HepG2 (cell line): Measurements from ENCODE around the gene IRF6. TPM values are rescaled to one million over a fixed set of nuclear protein-coding genes. Genes with fewer than 3 reads are reported as not detected.

ENCODE experiments used
- ATAC-seq: fragments of 200-7000 bp; cut with Tn5 transposase; 3 replicates; pipeline ENCODE4 v1.9.1; 2020; ENCODE audit warnings: mild to moderate bottlenecking, moderate library complexity
- BruUV-seq: library from RNA; stranded (reverse); fragments of 400-500 nt; replicated peaks from 2 replicates; lab custom pipeline; 2021; lab: Mats Ljungman, UMichigan
- CTCF ChIA-PET: fragments of 300-600 bp; formaldehyde crosslinking; extraction: SDS; loops from one replicate; lab custom pipeline; 2021; ENCODE audit warnings: low total read pairs, inconsistent platforms, low intra/inter-chr PET ratio; lab: Yijun Ruan, JAX
- POLR2A ChIA-PET: fragments of 350-600 bp; sonication (Branson Sonifier 250); formaldehyde crosslinking; loops from one replicate; lab custom pipeline; 2020; ENCODE audit warnings: antibody characterized with exemption, inconsistent platforms; lab: Yijun Ruan, JAX
- DNase-seq: peaks from one replicate; pipeline ENCODE4 v3.0.0-alpha.2; 2015; ENCODE audit warnings: low spot score
- FAIRE-seq: peaks from 3 replicates; lab custom pipeline; 2011; peaks lifted over from hg19 to GRCh38; lab: Jason Lieb, UNC
- H2AFZ ChIP-seq: one replicate; pipeline ENCODE4 v1.6.1; 2011; ENCODE audit warnings: low read length, inconsistent platforms
- H3K27ac ChIP-seq: fragments of 300-600 bp; 3 replicates; pipeline ENCODE4 v1.8.0; 2011; ENCODE audit warnings: mixed run types, mild to moderate bottlenecking, mixed read lengths, low read length, inconsistent platforms; ENCODE audit not compliant: insufficient read depth; ENCODE audit errors: extremely low read length
- H3K27me3 ChIP-seq, 2 experiments: fragments of 200-600 bp in 1 of 2; 2 replicates in 1 of 2; 3 replicates in 1 of 2; pipeline versions ENCODE4 v1.6.0 to v1.8.0; 2011; ENCODE audit warnings: low read length in 2 of 2, mild to moderate bottlenecking in 2 of 2, moderate library complexity in 2 of 2, inconsistent platforms in 1 of 2; ENCODE audit not compliant: insufficient read depth in 2 of 2, control insufficient read depth in 1 of 2
- H3K36me3 ChIP-seq, 2 experiments: fragments of 200-600 bp in 1 of 2; replicated peaks in 1 of 2; 2 replicates in 1 of 2; 3 replicates in 1 of 2; pipeline versions ENCODE4 v1.5.1 to v1.8.0; 2011; ENCODE audit warnings: low read length in 2 of 2, inconsistent platforms in 1 of 2; ENCODE audit not compliant: insufficient read depth in 2 of 2, control insufficient read depth in 1 of 2
- H3K4me1 ChIP-seq: 2 replicates; pipeline ENCODE4 v1.5.1; 2012; ENCODE audit warnings: low read length, inconsistent platforms; ENCODE audit not compliant: insufficient read depth
- H3K4me2 ChIP-seq: 2 replicates; pipeline ENCODE4 v1.6.0; 2011; ENCODE audit warnings: low read depth, low read length, inconsistent platforms
- H3K4me3 ChIP-seq, 3 experiments: fragments of 200-600 bp in 1 of 3; sonication (generic), shearing (Covaris generic) in 1 of 3; replicated peaks in 1 of 3; 2 replicates each; pipeline ENCODE4 v1.5.1; 2011 to 2016; ENCODE audit warnings: low read length in 3 of 3, inconsistent platforms in 2 of 3, low read depth in 2 of 3, mild to moderate bottlenecking in 2 of 3, control low read depth in 1 of 3, mixed read lengths in 1 of 3; ENCODE audit not compliant: insufficient read depth in 1 of 3
- H3K79me2 ChIP-seq: one replicate; pipeline ENCODE4 v1.6.1; 2011; ENCODE audit warnings: low read length, inconsistent platforms; ENCODE audit not compliant: insufficient read depth
- H3K9ac ChIP-seq: 2 replicates; pipeline ENCODE4 v1.6.0; 2011; ENCODE audit warnings: mild to moderate bottlenecking, low read depth, low read length, inconsistent platforms; ENCODE audit not compliant: insufficient read depth
- H3K9me3 ChIP-seq: 2 replicates; pipeline ENCODE4 v1.5.1; 2012; ENCODE audit warnings: mild to moderate bottlenecking, low read length
- H4K20me1 ChIP-seq: 2 replicates; pipeline ENCODE4 v1.6.0; 2011; ENCODE audit warnings: inconsistent platforms, mild to moderate bottlenecking, low read length, moderate library complexity; ENCODE audit not compliant: insufficient read depth
- AGO2 ChIP-seq: fragments of 200-400 bp; formaldehyde crosslinking; optimal IDR thresholded peaks from 2 replicates; pipeline ENCODE3; 2017; ENCODE audit warnings: mild to moderate bottlenecking, low read depth, low read length, moderate library complexity
- ELF3 ChIP-seq: IDR thresholded peaks from 2 replicates; pipeline ENCODE4 v1.6.1; 2016; ENCODE audit warnings: missing genetic modification reagents, missing compliant biosample characterization
- GATAD2A ChIP-seq: IDR thresholded peaks from 2 replicates; pipeline ENCODE4 v1.6.1; 2016
- HMG20A ChIP-seq: IDR thresholded peaks from 2 replicates; pipeline ENCODE4 v1.6.1; 2016; ENCODE audit warnings: borderline replicate concordance
- MEIS2 ChIP-seq: sonication (generic); formaldehyde crosslinking; IDR thresholded peaks from 2 replicates; pipeline ENCODE4 v1.9.0; 2021; ENCODE audit warnings: mild to moderate bottlenecking, missing genetic modification reagents
- NFYB ChIP-seq: sonication (generic); formaldehyde crosslinking; IDR thresholded peaks from 2 replicates; pipeline ENCODE4 v1.4.0; 2020; ENCODE audit warnings: missing genetic modification reagents
- PCBP2 ChIP-seq: fragments of 200-400 bp; formaldehyde crosslinking; optimal IDR thresholded peaks from 2 replicates; pipeline ENCODE3; 2018; ENCODE audit warnings: low read length, low read depth; ENCODE audit not compliant: poor library complexity, severe bottlenecking
- SIN3B ChIP-seq: fragments of 150-350 bp; IDR thresholded peaks from 2 replicates; pipeline ENCODE4 v1.6.1; 2014; ENCODE audit warnings: low read length
- SMARCC2 ChIP-seq: fragments of 450-650 bp; IDR thresholded peaks from 2 replicates; pipeline ENCODE4 v1.6.1; 2017; ENCODE audit warnings: antibody characterized with exemption, mild to moderate bottlenecking
- ZNF225 ChIP-seq: sonication (generic); formaldehyde crosslinking; IDR thresholded peaks from 2 replicates; pipeline ENCODE4 v1.4.0; 2020; ENCODE audit warnings: mild to moderate bottlenecking, missing genetic modification reagents
- ZNF432 ChIP-seq: sonication (generic); formaldehyde crosslinking; IDR thresholded peaks from 2 replicates; pipeline ENCODE4 v1.5.0; 2020; ENCODE audit warnings: missing genetic modification reagents, mild to moderate bottlenecking, borderline replicate concordance
- ZNF674 ChIP-seq: sonication (generic); formaldehyde crosslinking; IDR thresholded peaks from 2 replicates; pipeline ENCODE4 v1.5.0; 2020; ENCODE audit warnings: low read depth, mild to moderate bottlenecking, missing genetic modification reagents
- WGBS: methylation state at CpG from one replicate; pipeline ENCODE4 v1.1.6; 2017; ENCODE audit warnings: low lambda C conversion rate; 5-methylcytosine and 5-hydroxymethylcytosine counted together
- in situ Hi-C: cut with HindIII; loops from 2 replicates; pipeline ENCODE4 v1.10.0; 2017; ENCODE audit warnings: low pct_unique_long_range_greater_than_20kb; ENCODE audit not compliant: extremely low pct_ligation_motif_present
- intact Hi-C: fragments of 100-400 bp; cut with micrococcal nuclease; formaldehyde crosslinking; loops from one replicate; pipeline ENCODE4 v1.10.0; 2022; ENCODE audit not compliant: unreplicated experiment
- polyA plus RNA-seq, 8 experiments: library from polyadenylated mRNA; depleted of rRNA in 3 of 8; stranded (reverse) in 7 of 8; unstranded in 1 of 8; fragments of >200 nt; fragmentation: Illumina TruSeq in 4 of 8; extraction: Trizol in 4 of 8; gene quantifications; 2 replicates each; pipeline versions ENCODE4 v1.2.1 to v1.2.3, GENCODE V29; 2011 to 2016; ENCODE audit warnings: low read depth in 4 of 8, missing spikeins in 1 of 8, mixed read lengths in 1 of 8; ENCODE audit not compliant: insufficient read depth in 1 of 8
- total RNA-seq, 5 experiments: library from RNA; depleted of rRNA; stranded (reverse); fragments of >200 nt; fragmentation: Illumina TruSeq; extraction: Trizol; gene quantifications; 2 replicates each; pipeline ENCODE4 v1.2.3, GENCODE V29; 2016; ENCODE audit warnings: low read depth in 1 of 5
- TF ChIP-seq, protein P1 (sequence below): sonication (generic); formaldehyde crosslinking; IDR thresholded peaks from 2 replicates; pipeline ENCODE4 v1.4.0; 2020; ENCODE audit warnings: missing genetic modification reagents
- TF ChIP-seq, protein P2 (sequence below): sonication (generic); formaldehyde crosslinking; IDR thresholded peaks from 2 replicates; pipeline ENCODE4 v1.5.0; 2020; ENCODE audit warnings: mild to moderate bottlenecking, missing genetic modification reagents
- TF ChIP-seq, protein P3 (sequence below), 2 experiments: fragments of 450-650 bp in 1 of 2; sonication (generic) in 1 of 2; formaldehyde crosslinking; IDR thresholded peaks; 2 replicates each; pipeline versions ENCODE4 v1.5.0 to v1.8.0; 2020 to 2022; ENCODE audit warnings: mild to moderate bottlenecking in 1 of 2, missing genetic modification reagents in 1 of 2
- TF ChIP-seq, protein P4 (sequence below): sonication (generic); formaldehyde crosslinking; IDR thresholded peaks from 2 replicates; pipeline ENCODE4 v1.4.0; 2020; ENCODE audit warnings: low read depth, mild to moderate bottlenecking, missing genetic modification reagents

The IRF6 gene
- total and polyA plus RNA-seq, 2 of the 13 experiments (the other 11 are each of a cell fraction or from before 2014, with no cell fraction given), result 0.02 TPM; not detected in 1

DNA sequence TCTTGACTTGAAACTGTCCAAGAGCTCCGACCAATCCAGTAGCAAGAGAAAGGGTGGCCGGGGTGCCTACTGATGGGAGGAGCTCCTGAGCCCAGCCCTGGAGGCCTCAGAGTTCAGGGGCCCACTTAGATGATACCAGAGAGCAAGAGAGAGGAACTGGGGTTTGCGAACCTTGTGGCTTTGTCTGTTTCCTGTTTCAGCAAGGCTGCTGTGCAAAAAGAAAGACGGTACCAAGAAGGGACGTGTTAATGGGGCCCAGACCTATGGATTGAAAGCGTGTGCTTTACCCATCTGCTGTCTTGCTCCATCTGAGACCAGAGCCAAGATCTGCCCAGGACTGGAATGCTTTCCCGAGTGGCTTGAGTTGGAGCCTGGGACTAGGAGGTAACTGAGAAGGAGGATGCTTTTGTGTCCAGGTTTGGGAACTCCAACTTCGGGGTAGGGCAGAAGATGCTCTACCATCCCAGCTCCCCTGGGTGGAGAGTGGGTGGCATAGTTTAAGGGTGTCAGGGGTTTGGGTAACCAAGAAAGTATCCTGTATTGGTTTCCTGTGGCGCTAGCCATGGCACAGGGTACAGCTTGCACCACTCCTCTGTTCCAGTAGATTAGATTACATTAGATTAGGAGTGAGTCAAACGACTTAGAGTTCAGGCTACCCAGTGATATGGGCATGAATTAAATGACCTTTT, 49.9 kb downstream of the IRF6 start, which contains the start of gene TRAF3IP3:
Gene TRAF3IP3 (plus strand): TSS at position 128 of the 689 bp plus-strand sequence. CDS start 3,987 bp downstream, outside the sequence.
- H3K79me2 ChIP-seq, result no peaks in the 10 kb centered on the region
- H3K4me3 ChIP-seq, result no peak within 1 kb of the TSS
- ChIA-PET POLR2A (no interaction called here), CTCF (no interaction called here)
- H3K4me1 ChIP-seq, result no peaks in the 10 kb centered on the region
- DNase-seq (no peak), FAIRE-seq (no peak), ATAC-seq (no peak)
- H3K27me3 ChIP-seq, result no peaks in the 10 kb centered on the region; a peak in 1 of 5 replicates
- H3K9me3 ChIP-seq, result no peaks in the 10 kb centered on the region
- H3K27ac ChIP-seq, result no peak within 1 kb of the TSS
- TF ChIP-seq, protein P1, sequence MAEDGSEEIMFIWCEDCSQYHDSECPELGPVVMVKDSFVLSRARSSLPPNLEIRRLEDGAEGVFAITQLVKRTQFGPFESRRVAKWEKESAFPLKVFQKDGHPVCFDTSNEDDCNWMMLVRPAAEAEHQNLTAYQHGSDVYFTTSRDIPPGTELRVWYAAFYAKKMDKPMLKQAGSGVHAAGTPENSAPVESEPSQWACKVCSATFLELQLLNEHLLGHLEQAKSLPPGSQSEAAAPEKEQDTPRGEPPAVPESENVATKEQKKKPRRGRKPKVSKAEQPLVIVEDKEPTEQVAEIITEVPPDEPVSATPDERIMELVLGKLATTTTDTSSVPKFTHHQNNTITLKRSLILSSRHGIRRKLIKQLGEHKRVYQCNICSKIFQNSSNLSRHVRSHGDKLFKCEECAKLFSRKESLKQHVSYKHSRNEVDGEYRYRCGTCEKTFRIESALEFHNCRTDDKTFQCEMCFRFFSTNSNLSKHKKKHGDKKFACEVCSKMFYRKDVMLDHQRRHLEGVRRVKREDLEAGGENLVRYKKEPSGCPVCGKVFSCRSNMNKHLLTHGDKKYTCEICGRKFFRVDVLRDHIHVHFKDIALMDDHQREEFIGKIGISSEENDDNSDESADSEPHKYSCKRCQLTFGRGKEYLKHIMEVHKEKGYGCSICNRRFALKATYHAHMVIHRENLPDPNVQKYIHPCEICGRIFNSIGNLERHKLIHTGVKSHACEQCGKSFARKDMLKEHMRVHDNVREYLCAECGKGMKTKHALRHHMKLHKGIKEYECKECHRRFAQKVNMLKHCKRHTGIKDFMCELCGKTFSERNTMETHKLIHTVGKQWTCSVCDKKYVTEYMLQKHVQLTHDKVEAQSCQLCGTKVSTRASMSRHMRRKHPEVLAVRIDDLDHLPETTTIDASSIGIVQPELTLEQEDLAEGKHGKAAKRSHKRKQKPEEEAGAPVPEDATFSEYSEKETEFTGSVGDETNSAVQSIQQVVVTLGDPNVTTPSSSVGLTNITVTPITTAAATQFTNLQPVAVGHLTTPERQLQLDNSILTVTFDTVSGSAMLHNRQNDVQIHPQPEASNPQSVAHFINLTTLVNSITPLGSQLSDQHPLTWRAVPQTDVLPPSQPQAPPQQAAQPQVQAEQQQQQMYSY (CRISPR knock-in tag), result no peak
- TF ChIP-seq NFYB (CRISPR knock-in tag) (no peak), HMG20A (CRISPR knock-in tag) (no peak), ELF3 (CRISPR knock-in tag) (no peak), ZNF432 (CRISPR knock-in tag) (no peak), SIN3B (no peak), GATAD2A (CRISPR knock-in tag) (no peak), MEIS2 (CRISPR knock-in tag) (no peak), ZNF674 (CRISPR knock-in tag) (no peak), PCBP2 (no peak), ZNF225 (CRISPR knock-in tag) (no peak), SMARCC2 (no peak), AGO2 (no peak)
- TF ChIP-seq, protein P2, sequence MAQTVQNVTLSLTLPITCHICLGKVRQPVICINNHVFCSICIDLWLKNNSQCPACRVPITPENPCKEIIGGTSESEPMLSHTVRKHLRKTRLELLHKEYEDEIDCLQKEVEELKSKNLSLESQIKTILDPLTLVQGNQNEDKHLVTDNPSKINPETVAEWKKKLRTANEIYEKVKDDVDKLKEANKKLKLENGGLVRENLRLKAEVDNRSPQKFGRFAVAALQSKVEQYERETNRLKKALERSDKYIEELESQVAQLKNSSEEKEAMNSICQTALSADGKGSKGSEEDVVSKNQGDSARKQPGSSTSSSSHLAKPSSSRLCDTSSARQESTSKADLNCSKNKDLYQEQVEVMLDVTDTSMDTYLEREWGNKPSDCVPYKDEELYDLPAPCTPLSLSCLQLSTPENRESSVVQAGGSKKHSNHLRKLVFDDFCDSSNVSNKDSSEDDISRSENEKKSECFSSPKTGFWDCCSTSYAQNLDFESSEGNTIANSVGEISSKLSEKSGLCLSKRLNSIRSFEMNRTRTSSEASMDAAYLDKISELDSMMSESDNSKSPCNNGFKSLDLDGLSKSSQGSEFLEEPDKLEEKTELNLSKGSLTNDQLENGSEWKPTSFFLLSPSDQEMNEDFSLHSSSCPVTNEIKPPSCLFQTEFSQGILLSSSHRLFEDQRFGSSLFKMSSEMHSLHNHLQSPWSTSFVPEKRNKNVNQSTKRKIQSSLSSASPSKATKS (CRISPR knock-in tag), result no peak
- TF ChIP-seq, protein P3, sequence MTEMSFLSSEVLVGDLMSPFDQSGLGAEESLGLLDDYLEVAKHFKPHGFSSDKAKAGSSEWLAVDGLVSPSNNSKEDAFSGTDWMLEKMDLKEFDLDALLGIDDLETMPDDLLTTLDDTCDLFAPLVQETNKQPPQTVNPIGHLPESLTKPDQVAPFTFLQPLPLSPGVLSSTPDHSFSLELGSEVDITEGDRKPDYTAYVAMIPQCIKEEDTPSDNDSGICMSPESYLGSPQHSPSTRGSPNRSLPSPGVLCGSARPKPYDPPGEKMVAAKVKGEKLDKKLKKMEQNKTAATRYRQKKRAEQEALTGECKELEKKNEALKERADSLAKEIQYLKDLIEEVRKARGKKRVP (CRISPR knock-in tag; IDR thresholded peaks at IDR 0.05), result no peak
- TF ChIP-seq, protein P4, sequence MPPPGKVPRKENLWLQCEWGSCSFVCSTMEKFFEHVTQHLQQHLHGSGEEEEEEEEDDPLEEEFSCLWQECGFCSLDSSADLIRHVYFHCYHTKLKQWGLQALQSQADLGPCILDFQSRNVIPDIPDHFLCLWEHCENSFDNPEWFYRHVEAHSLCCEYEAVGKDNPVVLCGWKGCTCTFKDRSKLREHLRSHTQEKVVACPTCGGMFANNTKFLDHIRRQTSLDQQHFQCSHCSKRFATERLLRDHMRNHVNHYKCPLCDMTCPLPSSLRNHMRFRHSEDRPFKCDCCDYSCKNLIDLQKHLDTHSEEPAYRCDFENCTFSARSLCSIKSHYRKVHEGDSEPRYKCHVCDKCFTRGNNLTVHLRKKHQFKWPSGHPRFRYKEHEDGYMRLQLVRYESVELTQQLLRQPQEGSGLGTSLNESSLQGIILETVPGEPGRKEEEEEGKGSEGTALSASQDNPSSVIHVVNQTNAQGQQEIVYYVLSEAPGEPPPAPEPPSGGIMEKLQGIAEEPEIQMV, result no peak
- H3K9ac ChIP-seq, result no peak within 1 kb of the TSS
- no peaks in the 10 kb centered on the region for H3K36me3 ChIP-seq
- intact Hi-C loops (no loop called here), in situ Hi-C loops (no loop called here)
- 13% methylated on average over 10 of the region's 10 CpGs for WGBS
- no peak within 1 kb of the TSS for H2AFZ ChIP-seq
- H4K20me1 ChIP-seq, result no peaks in the 10 kb centered on the region
- no peak within 1 kb of the TSS for H3K4me2 ChIP-seq
- BruUV-seq, result no TSS peak
